GM03348 (cell line): ENCODE results near the gene GRID1.

Experiments
- DNase-seq: peaks from one replicate; pipeline ENCODE4 v3.0.0; 2012; ENCODE audit warnings: low spot score

GRID1 gene

GRCh38 chr10:86061278-86062197, 305.1 kb downstream of the GRID1 start:
- no peak for DNase-seq

GRCh38 chr10:86060386-86061277, 306.0 kb downstream of the GRID1 start:
- DNase-seq = no peak

GRCh38 chr10:86059892-86060291, 306.7 kb downstream of the GRID1 start:
- no peak for DNase-seq

GRCh38 chr10:86058964-86059363, 307.6 kb downstream of the GRID1 start:
- no peak for DNase-seq

GRCh38 chr10:86057708-86058107, 308.9 kb downstream of the GRID1 start:
- no peak for DNase-seq

- DNase-seq = no peak
Observed at GRCh38 chr10:86056672-86057071, 309.9 kb downstream of the GRID1 start.

- no peak for DNase-seq
Observed at GRCh38 chr10:86055928-86056327, 310.7 kb downstream of the GRID1 start.

- DNase-seq = no peak
Observed at GRCh38 chr10:86053675-86054074, 312.9 kb downstream of the GRID1 start.

- DNase-seq = no peak
Observed at GRCh38 chr10:86051586-86051985, 315.0 kb downstream of the GRID1 start.

- DNase-seq = no peak
Observed at GRCh38 chr10:86049442-86049841, 317.2 kb downstream of the GRID1 start.

GRCh38 chr10:86048973-86049372, 317.6 kb downstream of the GRID1 start:
- no peak for DNase-seq

- no peak for DNase-seq
Observed at GRCh38 chr10:86048571-86048970, 318.0 kb downstream of the GRID1 start.

- no peak for DNase-seq
Observed at GRCh38 chr10:86047588-86047987, 319.0 kb downstream of the GRID1 start.

GRCh38 chr10:86046845-86047460, 319.6 kb downstream of the GRID1 start:
- DNase-seq = no peak

- no peak for DNase-seq
Observed at GRCh38 chr10:86045896-86046295, 320.7 kb downstream of the GRID1 start.

GRCh38 chr10:86044029-86044428, 322.6 kb downstream of the GRID1 start:
- DNase-seq = no peak

GRCh38 chr10:86043236-86043635, 323.4 kb downstream of the GRID1 start:
- no peak for DNase-seq

GRCh38 chr10:86042161-86042560, 324.4 kb downstream of the GRID1 start:
- DNase-seq = no peak

- DNase-seq = no peak
Observed at GRCh38 chr10:86041116-86041515, 325.5 kb downstream of the GRID1 start.

GRCh38 chr10:86038371-86038770, 328.2 kb downstream of the GRID1 start:
- no peak for DNase-seq

GRCh38 chr10:86037096-86037495, 329.5 kb downstream of the GRID1 start:
- DNase-seq = no peak

GRCh38 chr10:86036544-86036831, 330.1 kb downstream of the GRID1 start:
- no peak for DNase-seq
